Neuronal stem cell (in vitro differentiated cells): Measurements from ENCODE around the gene GLRX5.

ENCODE experiments used
- DNase-seq: peaks from one replicate; pipeline ENCODE4 v3.0.0-alpha.2; 2013; ENCODE audit warnings: low spot score
- H2AFZ ChIP-seq: one replicate; pipeline ENCODE4 v1.6.1; 2013; ENCODE audit warnings: mild to moderate bottlenecking, low read length, inconsistent platforms
- H2AK5ac ChIP-seq: 2 replicates; pipeline ENCODE4 v1.6.1; 2013; ENCODE audit warnings: low read depth, mild to moderate bottlenecking, inconsistent platforms, low read length, moderate library complexity, mixed read lengths
- H2BK120ac ChIP-seq: 2 replicates; pipeline ENCODE4 v1.6.1; 2013; ENCODE audit warnings: low read depth, mild to moderate bottlenecking, inconsistent platforms, low read length, moderate library complexity, mixed read lengths
- H2BK12ac ChIP-seq: one replicate; pipeline ENCODE4 v1.6.1; 2013; ENCODE audit warnings: low read length, inconsistent platforms
- H2BK15ac ChIP-seq: 2 replicates; pipeline ENCODE4 v1.6.1; 2013; ENCODE audit warnings: mild to moderate bottlenecking, low read length, inconsistent platforms, mixed read lengths
- H2BK5ac ChIP-seq: one replicate; pipeline ENCODE4 v1.6.1; 2013; ENCODE audit warnings: inconsistent platforms, mild to moderate bottlenecking, low read length, moderate library complexity
- H3K14ac ChIP-seq: one replicate; pipeline ENCODE4 v1.6.1; 2013; ENCODE audit warnings: low read length, inconsistent platforms
- H3K18ac ChIP-seq: 2 replicates; pipeline ENCODE4 v1.6.1; 2013; ENCODE audit warnings: low read length, inconsistent platforms
- H3K23ac ChIP-seq: 2 replicates; pipeline ENCODE4 v1.6.1; 2013; ENCODE audit warnings: low read depth, mild to moderate bottlenecking, mixed read lengths, low read length, inconsistent platforms; ENCODE audit not compliant: poor library complexity
- H3K27ac ChIP-seq: replicated peaks from 3 replicates; pipeline ENCODE4 v1.5.1; 2013; ENCODE audit warnings: low read length, inconsistent platforms
- H3K27me3 ChIP-seq, 3 experiments: 2 replicates each; pipeline ENCODE4 v1.6.1; 2013; ENCODE audit warnings: low read length in 3 of 3, mild to moderate bottlenecking in 2 of 3, inconsistent platforms in 1 of 3, low read depth in 1 of 3, mixed read lengths in 1 of 3, moderate library complexity in 1 of 3; ENCODE audit not compliant: control insufficient read depth in 3 of 3, insufficient read depth in 3 of 3
- H3K36me3 ChIP-seq, 2 donors: replicated peaks in 1 of 2; 2 replicates each; pipeline ENCODE4 v1.6.1; 2013; ENCODE audit warnings: low read length in 2 of 2; ENCODE audit not compliant: control insufficient read depth in 2 of 2, insufficient read depth in 2 of 2
- H3K4ac ChIP-seq: 2 replicates; pipeline ENCODE4 v1.6.1; 2013; ENCODE audit warnings: inconsistent platforms, mild to moderate bottlenecking, low read length, moderate library complexity
- H3K4me1 ChIP-seq, 2 donors: 1 replicate in 1 of 2; 2 replicates in 1 of 2; pipeline ENCODE4 v1.6.1; 2013; ENCODE audit warnings: low read length in 2 of 2, low read depth in 1 of 2; ENCODE audit not compliant: control insufficient read depth in 2 of 2, insufficient read depth in 1 of 2
- H3K4me2 ChIP-seq: one replicate; pipeline ENCODE4 v1.6.1; 2013; ENCODE audit warnings: mild to moderate bottlenecking, low read length, inconsistent platforms; ENCODE audit not compliant: insufficient read depth, poor library complexity, severe bottlenecking
- H3K4me3 ChIP-seq, 2 donors: 2 replicates each; pipeline ENCODE4 v1.5.1; 2013; ENCODE audit warnings: low read length in 2 of 2, mild to moderate bottlenecking in 2 of 2, inconsistent platforms in 1 of 2, moderate library complexity in 1 of 2
- H3K79me1 ChIP-seq: one replicate; pipeline ENCODE4 v1.6.1; 2013; ENCODE audit warnings: low read depth, mild to moderate bottlenecking, inconsistent platforms, low read length, moderate library complexity
- H3K9ac ChIP-seq: one replicate; pipeline ENCODE4 v1.6.1; 2013; ENCODE audit warnings: mild to moderate bottlenecking, low read depth, low read length, inconsistent platforms; ENCODE audit not compliant: poor library complexity
- H3K9me3 ChIP-seq, 2 donors: replicated peaks in 1 of 2; 2 replicates each; pipeline versions ENCODE3 to v1.6.1; 2013; ENCODE audit warnings: low read length in 2 of 2, mild to moderate bottlenecking in 2 of 2, inconsistent platforms in 1 of 2, low read depth in 1 of 2, mixed read lengths in 1 of 2, moderate library complexity in 1 of 2; ENCODE audit not compliant: control insufficient read depth in 2 of 2, insufficient read depth in 1 of 2
- H4K8ac ChIP-seq: one replicate; pipeline ENCODE4 v1.6.1; 2013; ENCODE audit warnings: low read depth, mild to moderate bottlenecking, inconsistent platforms, low read length, moderate library complexity
- H4K91ac ChIP-seq: one replicate; pipeline ENCODE4 v1.6.1; 2013; ENCODE audit warnings: low read length, low read depth, mild to moderate bottlenecking, inconsistent platforms; ENCODE audit not compliant: poor library complexity
- WGBS, 2 donors: extraction: QIAGEN DNeasy Blood & Tissue Kit; methylation state at CpG; one replicate each; pipeline ENCODE4 v1.1.7; 2013; ENCODE audit warnings: missing lambda C conversion rate in 2 of 2, mixed read lengths in 1 of 2; ENCODE audit not compliant: insufficient read length in 2 of 2, insufficient replicate concordance in 1 of 2; ENCODE audit errors: extremely low coverage in 2 of 2; 5-methylcytosine and 5-hydroxymethylcytosine counted together

GLRX5 gene

GRCh38 chr14:95487669-95488084, 47.2 kb upstream of the GLRX5 start:
- peaks cover 0 to 28% (median 0%) of the 10 kb centered on the region in 3 experiments for H3K27me3 ChIP-seq
- H3K4ac ChIP-seq, result no peak overlapping the region
- H3K14ac ChIP-seq, result no peak overlapping the region
- peaks cover 0 to 2% of the 10 kb centered on the region in 2 donors for H3K9me3 ChIP-seq
- no peak overlapping the region for H3K23ac ChIP-seq
- peaks cover 0 to 14% of the 10 kb centered on the region in 2 donors for H3K4me1 ChIP-seq
- WGBS, 2 donors, result no CpG with 5 or more reads among the region's 3 CpGs
- H2BK120ac ChIP-seq, result no peak overlapping the region
- no peak overlapping the region for H4K8ac ChIP-seq
- no peak overlapping the region for H3K9ac ChIP-seq
- no peak overlapping the region for H2BK12ac ChIP-seq
- no peak overlapping the region for H4K91ac ChIP-seq
- no peak overlapping the region for H2AK5ac ChIP-seq
- no peak for DNase-seq
- no peak overlapping the region for H2BK15ac ChIP-seq
- no peak overlapping the region for H3K18ac ChIP-seq
- H3K4me2 ChIP-seq, result no peak overlapping the region
- no peaks in the 10 kb centered on the region for H3K36me3 ChIP-seq
- no peak overlapping the region for H2BK5ac ChIP-seq
- no peaks in the 10 kb centered on the region for H3K79me1 ChIP-seq
- H3K27ac ChIP-seq, result no peak overlapping the region
- H3K4me3 ChIP-seq, result no peak overlapping the region
- H2AFZ ChIP-seq, result no peak overlapping the region

GRCh38 chr14:95488376-95489213, 46.3 kb upstream of the GLRX5 start:
- Histone ChIP-seq H3K23ac (no peak overlapping the region), H2BK120ac (no peak overlapping the region), H3K4ac (no peak overlapping the region), H3K9me3 (peaks cover 0 to 2% of the 10 kb centered on the region in 2 donors), H2BK12ac (no peak overlapping the region), H3K4me2 (no peak overlapping the region), H3K27me3 (peaks cover 0 to 24% (median 0%) of the 10 kb centered on the region in 3 experiments), H3K79me1 (no peaks in the 10 kb centered on the region), H2AK5ac (no peak overlapping the region), H3K18ac (peak overlapping the region; percentile 21), H3K4me1 (peaks cover 0 to 14% of the 10 kb centered on the region in 2 donors), H4K8ac (no peak overlapping the region), H3K14ac (no peak overlapping the region), H3K27ac (no peak overlapping the region), H2BK15ac (no peak overlapping the region), H4K91ac (no peak overlapping the region), H3K9ac (no peak overlapping the region), H3K36me3 (no peaks in the 10 kb centered on the region), H2BK5ac (no peak overlapping the region), H3K4me3 (no peak overlapping the region), H2AFZ (no peak overlapping the region)
- WGBS, 2 donors, result no CpG with 5 or more reads among the region's 6 CpGs
- no peak for DNase-seq

- no CpG with 5 or more reads among the region's 9 CpGs for WGBS, 2 donors
- peaks cover 0 to 11% of the 10 kb centered on the region in 2 donors for H3K4me1 ChIP-seq
Measured at GRCh38 chr14:95489214-95490137, 45.4 kb upstream of the GLRX5 start.

GRCh38 chr14:95490138-95490509, 44.7 kb upstream of the GLRX5 start:
- no peak overlapping the region for H2BK12ac ChIP-seq
- DNase-seq, result no peak

More at GRCh38 chr14:95489214-95490137, 45.4 kb upstream of the GLRX5 start:
- peak overlapping the region; percentile 21 for H3K18ac ChIP-seq
- H3K4ac ChIP-seq, result no peak overlapping the region
- no peak overlapping the region for H4K91ac ChIP-seq
- no peak overlapping the region for H2AK5ac ChIP-seq
- DNase-seq, result no peak
- H3K9ac ChIP-seq, result no peak overlapping the region
- no peak overlapping the region for H2AFZ ChIP-seq
- no peak overlapping the region for H2BK120ac ChIP-seq
- peaks cover 0 to 2% of the 10 kb centered on the region in 2 donors for H3K9me3 ChIP-seq
- H2BK12ac ChIP-seq, result no peak overlapping the region
- no peak overlapping the region for H3K14ac ChIP-seq
- H3K27ac ChIP-seq, result no peak overlapping the region
- H3K4me3 ChIP-seq, result no peak overlapping the region
- H2BK5ac ChIP-seq, result no peak overlapping the region
- no peak overlapping the region for H2BK15ac ChIP-seq
- no peaks in the 10 kb centered on the region for H3K79me1 ChIP-seq
- H3K36me3 ChIP-seq, result no peaks in the 10 kb centered on the region
- H3K23ac ChIP-seq, result no peak overlapping the region
- H3K27me3 ChIP-seq, result peaks cover 0 to 24% (median 0%) of the 10 kb centered on the region in 3 experiments
- no peak overlapping the region for H3K4me2 ChIP-seq
- no peak overlapping the region for H4K8ac ChIP-seq

More at GRCh38 chr14:95490138-95490509, 44.7 kb upstream of the GLRX5 start:
- no peak overlapping the region for H4K8ac ChIP-seq
- H2BK15ac ChIP-seq, result no peak overlapping the region
- no peak overlapping the region for H3K14ac ChIP-seq
- H2BK120ac ChIP-seq, result no peak overlapping the region
- no peak overlapping the region for H3K4me2 ChIP-seq
- H2AFZ ChIP-seq, result no peak overlapping the region
- no CpG with 5 or more reads among the region's 5 CpGs for WGBS, 2 donors
- H2AK5ac ChIP-seq, result no peak overlapping the region
- no peak overlapping the region for H3K4ac ChIP-seq
- H3K9ac ChIP-seq, result no peak overlapping the region
- peaks cover 0 to 6% of the 10 kb centered on the region in 2 donors for H3K4me1 ChIP-seq
- peaks cover 0 to 24% (median 0%) of the 10 kb centered on the region in 3 experiments for H3K27me3 ChIP-seq
- no peak overlapping the region for H3K18ac ChIP-seq
- no peaks in the 10 kb centered on the region for H3K79me1 ChIP-seq
- H3K27ac ChIP-seq, result no peak overlapping the region
- no peak overlapping the region for H3K4me3 ChIP-seq
- peaks cover 0 to 2% of the 10 kb centered on the region in 2 donors for H3K9me3 ChIP-seq
- no peak overlapping the region for H2BK5ac ChIP-seq
- no peak overlapping the region for H3K23ac ChIP-seq
- H3K36me3 ChIP-seq, result no peaks in the 10 kb centered on the region
- H4K91ac ChIP-seq, result no peak overlapping the region
